HL-60 (cell line): ENCODE data around the gene EXOC6B.

ENCODE experiments used
- GABPA ChIP-seq: IDR thresholded peaks from 2 replicates; pipeline ENCODE4 v1.6.1; 2012; ENCODE audit warnings: low read depth
- POLR2AphosphoS5 ChIP-seq: IDR thresholded peaks from 2 replicates; pipeline ENCODE4 v1.6.1; 2012; ENCODE audit warnings: low read depth
- SPI1 ChIP-seq: IDR thresholded peaks from 2 replicates; pipeline ENCODE4 v1.6.1; 2012; ENCODE audit warnings: low read depth, mild to moderate bottlenecking, borderline replicate concordance
- TF ChIP-seq, protein P1 (sequence below): IDR thresholded peaks from one replicate; pipeline ENCODE4 v1.5.1; 2011; ENCODE audit warnings: low read length, control low read depth, inconsistent platforms; ENCODE audit not compliant: insufficient read depth
- TF ChIP-seq, protein P2 (sequence below): IDR thresholded peaks from 2 replicates; pipeline ENCODE4 v1.6.1; 2012; ENCODE audit warnings: low read depth; ENCODE audit not compliant: insufficient replicate concordance

DNA sequence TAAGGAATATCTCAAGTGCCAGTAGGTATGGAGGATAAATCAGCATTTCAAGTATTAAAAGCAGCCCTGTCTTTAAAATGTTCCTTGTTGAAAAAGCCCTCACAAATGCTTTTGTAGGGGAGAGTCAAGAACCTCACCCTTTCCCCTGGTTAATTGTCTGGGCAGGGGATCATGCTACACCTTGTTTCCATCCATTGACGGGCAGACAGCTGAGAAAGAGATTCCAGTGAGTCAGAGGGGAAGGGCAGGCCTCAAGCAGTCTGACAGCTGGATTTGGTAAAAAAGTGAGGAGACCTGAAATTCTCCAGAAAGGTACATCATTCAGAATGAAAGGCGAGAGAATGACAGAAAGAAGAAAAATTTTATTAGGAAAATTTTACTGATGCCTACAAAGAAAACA, 475.0 kb downstream of the EXOC6B start:
- TF ChIP-seq, protein P1, sequence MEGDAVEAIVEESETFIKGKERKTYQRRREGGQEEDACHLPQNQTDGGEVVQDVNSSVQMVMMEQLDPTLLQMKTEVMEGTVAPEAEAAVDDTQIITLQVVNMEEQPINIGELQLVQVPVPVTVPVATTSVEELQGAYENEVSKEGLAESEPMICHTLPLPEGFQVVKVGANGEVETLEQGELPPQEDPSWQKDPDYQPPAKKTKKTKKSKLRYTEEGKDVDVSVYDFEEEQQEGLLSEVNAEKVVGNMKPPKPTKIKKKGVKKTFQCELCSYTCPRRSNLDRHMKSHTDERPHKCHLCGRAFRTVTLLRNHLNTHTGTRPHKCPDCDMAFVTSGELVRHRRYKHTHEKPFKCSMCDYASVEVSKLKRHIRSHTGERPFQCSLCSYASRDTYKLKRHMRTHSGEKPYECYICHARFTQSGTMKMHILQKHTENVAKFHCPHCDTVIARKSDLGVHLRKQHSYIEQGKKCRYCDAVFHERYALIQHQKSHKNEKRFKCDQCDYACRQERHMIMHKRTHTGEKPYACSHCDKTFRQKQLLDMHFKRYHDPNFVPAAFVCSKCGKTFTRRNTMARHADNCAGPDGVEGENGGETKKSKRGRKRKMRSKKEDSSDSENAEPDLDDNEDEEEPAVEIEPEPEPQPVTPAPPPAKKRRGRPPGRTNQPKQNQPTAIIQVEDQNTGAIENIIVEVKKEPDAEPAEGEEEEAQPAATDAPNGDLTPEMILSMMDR: no peak
- TF ChIP-seq POLR2AphosphoS5 (no peak), GABPA (no peak), SPI1 (no peak)
- TF ChIP-seq, protein P2, sequence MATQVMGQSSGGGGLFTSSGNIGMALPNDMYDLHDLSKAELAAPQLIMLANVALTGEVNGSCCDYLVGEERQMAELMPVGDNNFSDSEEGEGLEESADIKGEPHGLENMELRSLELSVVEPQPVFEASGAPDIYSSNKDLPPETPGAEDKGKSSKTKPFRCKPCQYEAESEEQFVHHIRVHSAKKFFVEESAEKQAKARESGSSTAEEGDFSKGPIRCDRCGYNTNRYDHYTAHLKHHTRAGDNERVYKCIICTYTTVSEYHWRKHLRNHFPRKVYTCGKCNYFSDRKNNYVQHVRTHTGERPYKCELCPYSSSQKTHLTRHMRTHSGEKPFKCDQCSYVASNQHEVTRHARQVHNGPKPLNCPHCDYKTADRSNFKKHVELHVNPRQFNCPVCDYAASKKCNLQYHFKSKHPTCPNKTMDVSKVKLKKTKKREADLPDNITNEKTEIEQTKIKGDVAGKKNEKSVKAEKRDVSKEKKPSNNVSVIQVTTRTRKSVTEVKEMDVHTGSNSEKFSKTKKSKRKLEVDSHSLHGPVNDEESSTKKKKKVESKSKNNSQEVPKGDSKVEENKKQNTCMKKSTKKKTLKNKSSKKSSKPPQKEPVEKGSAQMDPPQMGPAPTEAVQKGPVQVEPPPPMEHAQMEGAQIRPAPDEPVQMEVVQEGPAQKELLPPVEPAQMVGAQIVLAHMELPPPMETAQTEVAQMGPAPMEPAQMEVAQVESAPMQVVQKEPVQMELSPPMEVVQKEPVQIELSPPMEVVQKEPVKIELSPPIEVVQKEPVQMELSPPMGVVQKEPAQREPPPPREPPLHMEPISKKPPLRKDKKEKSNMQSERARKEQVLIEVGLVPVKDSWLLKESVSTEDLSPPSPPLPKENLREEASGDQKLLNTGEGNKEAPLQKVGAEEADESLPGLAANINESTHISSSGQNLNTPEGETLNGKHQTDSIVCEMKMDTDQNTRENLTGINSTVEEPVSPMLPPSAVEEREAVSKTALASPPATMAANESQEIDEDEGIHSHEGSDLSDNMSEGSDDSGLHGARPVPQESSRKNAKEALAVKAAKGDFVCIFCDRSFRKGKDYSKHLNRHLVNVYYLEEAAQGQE: no peak
